HepG2 (cell line): Measurements from ENCODE around the gene PLD3. TPM values are rescaled to one million over a fixed set of nuclear protein-coding genes. Genes with fewer than 3 reads are reported as not detected.

Experiments
- ARNTL ChIP-seq: sonication (generic); formaldehyde crosslinking; IDR thresholded peaks from 2 replicates; pipeline ENCODE4 v1.4.0; 2020; ENCODE audit warnings: mild to moderate bottlenecking, missing genetic modification reagents
- CBFB ChIP-seq: sonication (generic); formaldehyde crosslinking; IDR thresholded peaks from 2 replicates; pipeline ENCODE4 v1.4.0; 2020; ENCODE audit warnings: missing genetic modification reagents
- FOXM1 ChIP-seq: sonication (generic); formaldehyde crosslinking; IDR thresholded peaks from 2 replicates; pipeline ENCODE4 v1.5.0; 2020; ENCODE audit warnings: missing genetic modification reagents
- HNF4G ChIP-seq, 2 experiments: sonication (generic) in 1 of 2; formaldehyde crosslinking in 1 of 2; IDR thresholded peaks; 2 replicates each; pipeline versions ENCODE4 v1.4.0 to v1.6.1; 2011 to 2020; ENCODE audit warnings: borderline replicate concordance in 2 of 2, low read depth in 2 of 2, mild to moderate bottlenecking in 2 of 2, low read length in 1 of 2, missing genetic modification reagents in 1 of 2, moderate library complexity in 1 of 2
- IRX3 ChIP-seq: sonication (generic); formaldehyde crosslinking; IDR thresholded peaks from 2 replicates; pipeline ENCODE4 v1.8.1; 2023; ENCODE audit warnings: mild to moderate bottlenecking, low read depth, missing genetic modification reagents, borderline replicate concordance
- MAFG ChIP-seq: sonication (generic); formaldehyde crosslinking; IDR thresholded peaks from 2 replicates; pipeline ENCODE4 v1.5.1; 2020; ENCODE audit warnings: mild to moderate bottlenecking, missing genetic modification reagents
- PCBP2 ChIP-seq: fragments of 200-400 bp; formaldehyde crosslinking; optimal IDR thresholded peaks from 2 replicates; pipeline ENCODE3; 2018; ENCODE audit warnings: low read length, low read depth; ENCODE audit not compliant: poor library complexity, severe bottlenecking
- YY1 ChIP-seq: IDR thresholded peaks from 2 replicates; pipeline ENCODE4 v1.6.1; 2011; ENCODE audit warnings: low read length, low read depth, moderate library complexity, mild to moderate bottlenecking; ENCODE audit not compliant: insufficient read depth, insufficient replicate concordance
- ZBTB7A ChIP-seq: sonication (generic); formaldehyde crosslinking; IDR thresholded peaks from 2 replicates; pipeline ENCODE4 v1.8.0; 2022; ENCODE audit warnings: mild to moderate bottlenecking, missing genetic modification reagents
- ZKSCAN1 ChIP-seq: fragments of 150-350 bp; IDR thresholded peaks from 2 replicates; pipeline ENCODE4 v1.6.1; 2014; ENCODE audit warnings: low read length
- ZNF224 ChIP-seq: sonication (generic); formaldehyde crosslinking; IDR thresholded peaks from 2 replicates; pipeline ENCODE4 v1.5.0; 2020; ENCODE audit warnings: mild to moderate bottlenecking, missing genetic modification reagents
- ZNF235 ChIP-seq: sonication (generic); formaldehyde crosslinking; IDR thresholded peaks from 2 replicates; pipeline ENCODE4 v1.8.1; 2023; ENCODE audit warnings: mild to moderate bottlenecking, missing genetic modification reagents, borderline replicate concordance
- ZNF282 ChIP-seq: fragments of 450-650 bp; IDR thresholded peaks from 2 replicates; pipeline ENCODE4 v1.6.1; 2018; ENCODE audit not compliant: partially characterized antibody
- ZNF3 ChIP-seq: IDR thresholded peaks from 2 replicates; pipeline ENCODE4 v1.7.0; 2017; ENCODE audit warnings: inconsistent platforms
- ZNF446 ChIP-seq: sonication (generic); formaldehyde crosslinking; IDR thresholded peaks from 2 replicates; pipeline ENCODE4 v1.5.0; 2020; ENCODE audit warnings: mild to moderate bottlenecking, missing genetic modification reagents
- ZNF543 ChIP-seq: sonication (generic); formaldehyde crosslinking; IDR thresholded peaks from 2 replicates; pipeline ENCODE4 v1.4.0; 2020; ENCODE audit warnings: mild to moderate bottlenecking, missing genetic modification reagents
- ZNF556 ChIP-seq: sonication (generic); formaldehyde crosslinking; IDR thresholded peaks from 2 replicates; pipeline ENCODE4 v1.4.0; 2020; ENCODE audit warnings: mild to moderate bottlenecking, missing genetic modification reagents, borderline replicate concordance
- ZNF589 ChIP-seq: sonication (generic); formaldehyde crosslinking; conservative IDR thresholded peaks from 2 replicates; pipeline ENCODE4 v1.8.0; 2022; ENCODE audit warnings: mild to moderate bottlenecking, moderate library complexity, missing genetic modification reagents
- ZNF709 ChIP-seq: sonication (generic); formaldehyde crosslinking; IDR thresholded peaks from 2 replicates; pipeline ENCODE4 v1.5.0; 2020; ENCODE audit warnings: mild to moderate bottlenecking, missing genetic modification reagents
- ZNF768 ChIP-seq: sonication (generic); formaldehyde crosslinking; IDR thresholded peaks from 2 replicates; pipeline ENCODE4 v1.4.0; 2020; ENCODE audit warnings: missing genetic modification reagents
- polyA plus RNA-seq, 8 experiments: library from polyadenylated mRNA; depleted of rRNA in 3 of 8; stranded (reverse) in 7 of 8; unstranded in 1 of 8; fragments of >200 nt; fragmentation: Illumina TruSeq in 4 of 8; extraction: Trizol in 4 of 8; gene quantifications; 2 replicates each; pipeline versions ENCODE4 v1.2.1 to v1.2.3, GENCODE V29; 2011 to 2016; ENCODE audit warnings: low read depth in 4 of 8, missing spikeins in 1 of 8, mixed read lengths in 1 of 8; ENCODE audit not compliant: insufficient read depth in 1 of 8
- total RNA-seq, 5 experiments: library from RNA; depleted of rRNA; stranded (reverse); fragments of >200 nt; fragmentation: Illumina TruSeq; extraction: Trizol; gene quantifications; 2 replicates each; pipeline ENCODE4 v1.2.3, GENCODE V29; 2016; ENCODE audit warnings: low read depth in 1 of 5
- TF ChIP-seq, protein P1 (sequence below): sonication (generic); formaldehyde crosslinking; IDR thresholded peaks from 2 replicates; pipeline ENCODE4 v1.4.0; 2020; ENCODE audit warnings: missing genetic modification reagents, borderline replicate concordance
- TF ChIP-seq, protein P2 (sequence below): sonication (generic); formaldehyde crosslinking; IDR thresholded peaks from 2 replicates; pipeline ENCODE4 v1.5.0; 2020; ENCODE audit warnings: mild to moderate bottlenecking, missing genetic modification reagents, moderate library complexity
- TF ChIP-seq, protein P3 (sequence below): sonication (generic); formaldehyde crosslinking; conservative IDR thresholded peaks from 2 replicates; pipeline ENCODE4 v1.5.0; 2020; ENCODE audit warnings: missing genetic modification reagents

The PLD3 gene
- total and polyA plus RNA-seq, 2 of the 13 experiments (the other 11 are each of a cell fraction or from before 2014, with no cell fraction given) = 45.7 to 164 TPM

DNA sequence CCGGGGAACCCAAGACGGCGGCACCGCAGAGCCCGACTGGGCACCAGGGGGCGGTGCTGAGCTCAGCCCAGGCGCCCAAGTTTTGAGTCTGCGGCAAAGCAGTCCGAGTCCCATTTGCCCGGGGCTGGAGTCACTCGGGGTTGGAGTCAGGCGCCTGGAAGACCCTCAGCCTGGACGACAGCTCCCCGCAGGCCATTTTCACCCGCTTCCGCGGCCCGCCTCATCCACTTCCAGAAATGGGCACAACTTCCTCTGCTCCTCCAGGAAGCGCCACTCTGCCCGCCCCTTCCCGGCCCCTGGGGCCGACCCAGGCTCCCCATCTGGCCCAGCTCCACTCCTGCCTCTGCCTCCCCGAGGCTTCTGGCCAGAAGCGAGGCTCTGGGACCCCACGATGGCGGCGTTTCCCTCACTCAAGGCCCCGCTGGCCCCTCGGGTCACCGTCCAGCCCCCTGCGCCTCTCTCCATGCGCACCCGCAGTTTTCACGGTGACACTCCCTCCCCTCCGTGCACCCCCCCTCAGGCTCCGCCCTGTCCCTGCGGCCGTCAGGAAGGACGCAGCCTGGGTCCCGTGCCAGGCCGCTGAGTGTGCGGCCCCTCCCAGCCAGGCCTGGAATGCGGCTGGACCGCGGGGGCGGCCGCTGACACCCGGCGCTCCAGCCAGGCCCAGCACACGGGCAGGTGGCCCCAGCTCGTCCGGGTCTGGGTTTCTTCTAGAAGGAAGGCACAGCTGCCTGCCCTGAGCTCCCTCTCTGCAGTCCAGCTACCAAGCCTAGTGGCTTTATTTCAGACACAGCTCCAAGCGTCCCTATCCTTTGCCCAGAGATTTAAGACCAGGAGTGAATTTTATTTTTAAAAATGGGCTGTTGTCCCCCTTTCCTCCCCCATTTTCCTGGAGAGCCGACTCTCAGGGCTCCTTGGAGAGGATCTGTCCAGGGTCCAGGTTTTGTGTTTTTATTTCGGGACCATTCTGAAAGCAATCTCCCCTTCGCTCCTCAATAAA lies 72.6 kb downstream of the PLD3 start (continued):
- TF ChIP-seq ZNF556 (peak; percentile 45; the same call in 1 of the 2 replicates), ZBTB7A (CRISPR knock-in tag) (peak; percentile 82; the same call in 1 of the 2 replicates), ZNF709 (CRISPR knock-in tag) (peak; percentile 91), ZNF589 (no peak; the same call in 1 of the 2 replicates), CBFB (CRISPR knock-in tag) (peak; percentile 76), ZNF768 (CRISPR knock-in tag) (peak; percentile 82; the same call in 1 of the 2 replicates), PCBP2 (no peak), ZNF3 (CRISPR knock-in tag) (no peak), ZNF282 (no peak), ZNF543 (no peak), ZKSCAN1 (no peak), FOXM1 (CRISPR knock-in tag) (no peak), HNF4G (IDR thresholded peaks at IDR 0.05; ENCODE audit: borderline replicate concordance, low read depth, low read length) (0 out of 2 replicates have a peak, but pooled peaks have one; percentile 4), HNF4G (CRISPR knock-in tag; IDR thresholded peaks at IDR 0.05; ENCODE audit: borderline replicate concordance, low read depth) (peak; percentile 74; the same call in 1 of the 2 replicates), ZNF235 (CRISPR knock-in tag) (peak; percentile 96), ZNF446 (CRISPR knock-in tag) (0 out of 2 replicates have a peak, but pooled peaks have one; percentile 52), IRX3 (CRISPR knock-in tag) (no peak; the same call in 1 of the 2 replicates), ZNF224 (CRISPR knock-in tag) (0 out of 2 replicates have a peak, but pooled peaks have one; percentile 82), YY1 (peak; percentile 55), MAFG (CRISPR knock-in tag) (no peak), ARNTL (CRISPR knock-in tag) (peak; percentile 84)
- TF ChIP-seq, protein P1, sequence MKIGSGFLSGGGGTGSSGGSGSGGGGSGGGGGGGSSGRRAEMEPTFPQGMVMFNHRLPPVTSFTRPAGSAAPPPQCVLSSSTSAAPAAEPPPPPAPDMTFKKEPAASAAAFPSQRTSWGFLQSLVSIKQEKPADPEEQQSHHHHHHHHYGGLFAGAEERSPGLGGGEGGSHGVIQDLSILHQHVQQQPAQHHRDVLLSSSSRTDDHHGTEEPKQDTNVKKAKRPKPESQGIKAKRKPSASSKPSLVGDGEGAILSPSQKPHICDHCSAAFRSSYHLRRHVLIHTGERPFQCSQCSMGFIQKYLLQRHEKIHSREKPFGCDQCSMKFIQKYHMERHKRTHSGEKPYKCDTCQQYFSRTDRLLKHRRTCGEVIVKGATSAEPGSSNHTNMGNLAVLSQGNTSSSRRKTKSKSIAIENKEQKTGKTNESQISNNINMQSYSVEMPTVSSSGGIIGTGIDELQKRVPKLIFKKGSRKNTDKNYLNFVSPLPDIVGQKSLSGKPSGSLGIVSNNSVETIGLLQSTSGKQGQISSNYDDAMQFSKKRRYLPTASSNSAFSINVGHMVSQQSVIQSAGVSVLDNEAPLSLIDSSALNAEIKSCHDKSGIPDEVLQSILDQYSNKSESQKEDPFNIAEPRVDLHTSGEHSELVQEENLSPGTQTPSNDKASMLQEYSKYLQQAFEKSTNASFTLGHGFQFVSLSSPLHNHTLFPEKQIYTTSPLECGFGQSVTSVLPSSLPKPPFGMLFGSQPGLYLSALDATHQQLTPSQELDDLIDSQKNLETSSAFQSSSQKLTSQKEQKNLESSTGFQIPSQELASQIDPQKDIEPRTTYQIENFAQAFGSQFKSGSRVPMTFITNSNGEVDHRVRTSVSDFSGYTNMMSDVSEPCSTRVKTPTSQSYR (CRISPR knock-in tag) = no peak
- TF ChIP-seq, protein P2, sequence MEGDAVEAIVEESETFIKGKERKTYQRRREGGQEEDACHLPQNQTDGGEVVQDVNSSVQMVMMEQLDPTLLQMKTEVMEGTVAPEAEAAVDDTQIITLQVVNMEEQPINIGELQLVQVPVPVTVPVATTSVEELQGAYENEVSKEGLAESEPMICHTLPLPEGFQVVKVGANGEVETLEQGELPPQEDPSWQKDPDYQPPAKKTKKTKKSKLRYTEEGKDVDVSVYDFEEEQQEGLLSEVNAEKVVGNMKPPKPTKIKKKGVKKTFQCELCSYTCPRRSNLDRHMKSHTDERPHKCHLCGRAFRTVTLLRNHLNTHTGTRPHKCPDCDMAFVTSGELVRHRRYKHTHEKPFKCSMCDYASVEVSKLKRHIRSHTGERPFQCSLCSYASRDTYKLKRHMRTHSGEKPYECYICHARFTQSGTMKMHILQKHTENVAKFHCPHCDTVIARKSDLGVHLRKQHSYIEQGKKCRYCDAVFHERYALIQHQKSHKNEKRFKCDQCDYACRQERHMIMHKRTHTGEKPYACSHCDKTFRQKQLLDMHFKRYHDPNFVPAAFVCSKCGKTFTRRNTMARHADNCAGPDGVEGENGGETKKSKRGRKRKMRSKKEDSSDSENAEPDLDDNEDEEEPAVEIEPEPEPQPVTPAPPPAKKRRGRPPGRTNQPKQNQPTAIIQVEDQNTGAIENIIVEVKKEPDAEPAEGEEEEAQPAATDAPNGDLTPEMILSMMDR (CRISPR knock-in tag) = peak; percentile 88
- TF ChIP-seq, protein P3, sequence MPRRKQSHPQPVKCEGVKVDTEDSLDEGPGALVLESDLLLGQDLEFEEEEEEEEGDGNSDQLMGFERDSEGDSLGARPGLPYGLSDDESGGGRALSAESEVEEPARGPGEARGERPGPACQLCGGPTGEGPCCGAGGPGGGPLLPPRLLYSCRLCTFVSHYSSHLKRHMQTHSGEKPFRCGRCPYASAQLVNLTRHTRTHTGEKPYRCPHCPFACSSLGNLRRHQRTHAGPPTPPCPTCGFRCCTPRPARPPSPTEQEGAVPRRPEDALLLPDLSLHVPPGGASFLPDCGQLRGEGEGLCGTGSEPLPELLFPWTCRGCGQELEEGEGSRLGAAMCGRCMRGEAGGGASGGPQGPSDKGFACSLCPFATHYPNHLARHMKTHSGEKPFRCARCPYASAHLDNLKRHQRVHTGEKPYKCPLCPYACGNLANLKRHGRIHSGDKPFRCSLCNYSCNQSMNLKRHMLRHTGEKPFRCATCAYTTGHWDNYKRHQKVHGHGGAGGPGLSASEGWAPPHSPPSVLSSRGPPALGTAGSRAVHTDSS = 0 out of 2 replicates have a peak, but pooled peaks have one; percentile 44
